ENCODE measurements around the gene KIF22. TPM values are rescaled to one million over a fixed set of nuclear protein-coding genes. Genes with fewer than 3 reads are reported as not detected.
"Not testable (repeated sequence)": the region's sequence is repeated elsewhere in the genome, so short reads cannot be mapped to it uniquely, and the experiment has no call there.

The KIF22 gene
- polyA plus RNA-seq, 3 donors, result 22.0 to 46.2 (median 28.9) TPM

GRCh38 chr16:29747947-29748759 is 42.4 kb upstream of the KIF22 start:
- H3K9me3 Mint-ChIP-seq, result peaks cover 0 to 7% (median 0%) of the 10 kb centered on the region in 7 donors
- no peak for DNase-seq
- peak overlapping the region; percentile 2 to 100 (median 67) for H3K27ac Mint-ChIP-seq
- peaks cover 58% of the 10 kb centered on the region for H3K4me1 Mint-ChIP-seq
- Histone ChIP-seq H3K27ac (ENCODE audit: low read depth in 1 of 2, low read length in 2 of 2) (no peak overlapping the region), H3K4me2 (replicated peaks; ENCODE audit: extremely low read depth, low read length, poor library complexity, severe bottlenecking) (no peak overlapping the region), H3K27me3 (ENCODE audit: control insufficient read depth in 2 of 2, insufficient read depth in 2 of 2, low read length in 2 of 2) (no peaks in the 10 kb centered on the region), H3K9ac (ENCODE audit: insufficient read depth, low read length, poor library complexity, severe bottlenecking) (no peak overlapping the region), H3K4me3 (replicated peaks in 1 of 3; ENCODE audit: low read depth in 2 of 3, low read length in 3 of 3) (no peak overlapping the region), H2AFZ (ENCODE audit: insufficient read depth, low read depth, low read length, poor library complexity, severe bottlenecking) (no peak overlapping the region), H3K79me2 (ENCODE audit: insufficient read depth, low read length) (peaks cover 28% of the 10 kb centered on the region), H3K36me3 (replicated peaks in 1 of 2; ENCODE audit: control insufficient read depth in 1 of 2, insufficient read depth in 2 of 2, low read length in 2 of 2) (peaks cover 11 to 13% of the 10 kb centered on the region in 2 donors), H3K9me3 (replicated peaks in 1 of 2; ENCODE audit: control insufficient read depth in 1 of 2, insufficient read depth in 1 of 2, low read length in 2 of 2) (no peaks in the 10 kb centered on the region), H4K20me1 (ENCODE audit: insufficient read depth, low read length) (peaks cover 17% of the 10 kb centered on the region), H3K4me1 (ENCODE audit: control insufficient read depth in 1 of 2, insufficient read depth in 2 of 2, low read length in 2 of 2) (peaks cover 57 to 64% of the 10 kb centered on the region in 2 donors)
- 98% methylated on average over 30 of the region's 30 CpGs for WGBS (ENCODE audit: insufficient coverage)
- H3K4me3 Mint-ChIP-seq, result no peak overlapping the region
- intact Hi-C loops (cut with micrococcal nuclease), result loop anchor here in 1 of 2 donors (2.0 to 5.0 kb wide), 2 partner anchors 36 to 43 kb away; partner anchors contain the start of gene KIF22
- peaks cover 12 to 17% of the 10 kb centered on the region in 2 donors for H3K36me3 Mint-ChIP-seq
- peaks cover 0 to 5% (median 2%) of the 10 kb centered on the region in 3 donors for H3K27me3 Mint-ChIP-seq (ENCODE audit: low read depth in 3 of 3)
- no peak for TF ChIP-seq CTCF (IDR thresholded peaks at IDR 0.05)

GRCh38 chr16:29748760-29749149 is 41.8 kb upstream of the KIF22 start:
- Mint-ChIP-seq H3K4me3 (peak overlapping the region in 1 of 2 donors; percentile 40), H3K36me3 (peaks cover 6 to 11% of the 10 kb centered on the region in 2 donors), H3K27ac (peak overlapping the region in 5 of 7 donors; percentile 48 to 86 (median 64)), H3K4me1 (peaks cover 52% of the 10 kb centered on the region)
- not testable (repeated sequence) for H3K9me3 ChIP-seq (replicated peaks in 1 of 2; ENCODE audit: control insufficient read depth in 1 of 2, insufficient read depth in 1 of 2, low read length in 2 of 2); H3K27me3 Mint-ChIP-seq (ENCODE audit: low read depth in 3 of 3); H3K27me3 ChIP-seq (ENCODE audit: control insufficient read depth in 2 of 2, insufficient read depth in 2 of 2, low read length in 2 of 2); H3K4me2 ChIP-seq (replicated peaks; ENCODE audit: extremely low read depth, low read length, poor library complexity, severe bottlenecking); H3K36me3 ChIP-seq (replicated peaks in 1 of 2; ENCODE audit: control insufficient read depth in 1 of 2, insufficient read depth in 2 of 2, low read length in 2 of 2); H3K27ac ChIP-seq (ENCODE audit: low read depth in 1 of 2, low read length in 2 of 2); H2AFZ ChIP-seq (ENCODE audit: insufficient read depth, low read depth, low read length, poor library complexity, severe bottlenecking); H3K4me3 ChIP-seq (replicated peaks in 1 of 3; ENCODE audit: low read depth in 2 of 3, low read length in 3 of 3); H3K9ac ChIP-seq (ENCODE audit: insufficient read depth, low read length, poor library complexity, severe bottlenecking); H3K9me3 Mint-ChIP-seq; DNase-seq
- H3K79me2 ChIP-seq (ENCODE audit: insufficient read depth, low read length), result peaks cover 22% of the 10 kb centered on the region
- H4K20me1 ChIP-seq (ENCODE audit: insufficient read depth, low read length), result peaks cover 11% of the 10 kb centered on the region
- WGBS (ENCODE audit: insufficient coverage), result 100% methylated on average over 2 of the region's 4 CpGs
- peaks cover 51 to 58% of the 10 kb centered on the region in 2 donors for H3K4me1 ChIP-seq (ENCODE audit: control insufficient read depth in 1 of 2, insufficient read depth in 2 of 2, low read length in 2 of 2)
- intact Hi-C loops (cut with micrococcal nuclease), result loop anchor here in 1 of 2 donors (5.0 kb wide), 1 partner anchor 36 kb away; no protein-coding TSS in a partner anchor
